ENCODE results near the gene LENG1. TPM values are rescaled to one million over a fixed set of nuclear protein-coding genes. Genes with fewer than 3 reads are reported as not detected.

Gene LENG1
- total and polyA plus RNA-seq, 9 of the 15 experiments (the other 6 are each of a cell fraction or from before 2014, with no cell fraction given), result 0.30 to 10.5 (median 4.7) TPM

GRCh38 chr19:54129617-54129996 is 29.9 kb downstream of the LENG1 start:
- H3K79me2 ChIP-seq (ENCODE audit: control insufficient read depth, insufficient read depth, low read length), result no peaks in the 10 kb centered on the region
- H3K4me3 ChIP-seq, result no peak overlapping the region
- no peak for ATAC-seq
- no peak for FAIRE-seq
- no peaks in the 10 kb centered on the region for H4K20me1 ChIP-seq (replicated peaks; ENCODE audit: control insufficient read depth, insufficient read depth, low read length)
- no peak for DNase-seq (ENCODE audit: extremely low read depth in 1 of 4, low spot score in 3 of 4)
- no peaks in the 10 kb centered on the region; a peak in 2 of 5 replicates for H3K4me1 ChIP-seq (replicated peaks in 1 of 2; ENCODE audit: control insufficient read depth in 2 of 2, insufficient read depth in 2 of 2, low read length in 2 of 2)
- WGBS (ENCODE audit: insufficient coverage, low coverage, missing lambda C conversion rate), result 97% methylated on average over 13 of the region's 20 CpGs
- in situ Hi-C loops (cut with MboI) (no loop called here), intact Hi-C loops (cut with micrococcal nuclease) (no loop called here)
- H3K27ac ChIP-seq (ENCODE audit: extremely low read depth, low read depth, low read length), result no peak overlapping the region
- H3K4me2 ChIP-seq (ENCODE audit: insufficient read depth, low read length), result no peak overlapping the region
- CTCF ChIA-PET (ENCODE audit: low intra/inter-chr PET ratio), result no interaction called here
- no peaks in the 10 kb centered on the region for H3K9me3 ChIP-seq (replicated peaks; ENCODE audit: control insufficient read depth, insufficient read depth, low read depth, low read length)
- POLR2A ChIA-PET, result interaction anchor here (0.5 to 1.0 kb wide), 2 partner anchors 14 to 26 kb away, joined by 3 read pairs; partner anchors contain the start of genes PRPF31 and TFPT
- no peak overlapping the region for H2AFZ ChIP-seq (ENCODE audit: low read depth, low read length)
- BruUV-seq (replicated peaks), result no TSS peak
- no peaks in the 10 kb centered on the region for H3K9me1 ChIP-seq (ENCODE audit: control insufficient read depth, insufficient read depth, low read length)
- H3K36me3 ChIP-seq (ENCODE audit: control insufficient read depth, insufficient read depth, low read length), result peaks cover 60% of the 10 kb centered on the region; the same call in 2 of the 3 replicates
- H3K27me3 ChIP-seq (ENCODE audit: control insufficient read depth in 2 of 2, insufficient read depth in 2 of 2, low read length in 2 of 2), result no peaks in the 10 kb centered on the region
- no peak overlapping the region; a peak in 1 of 4 replicates for H3K9ac ChIP-seq (ENCODE audit: insufficient read depth in 1 of 2, low read depth in 2 of 2, low read length in 2 of 2)
- TF ChIP-seq CXXC5 (CRISPR knock-in tag; IDR thresholded peaks at IDR 0.05) (no peak), ZNF507 (tag; conservative IDR thresholded peaks at IDR 0.05) (no peak), PURB (CRISPR knock-in tag; IDR thresholded peaks at IDR 0.05; ENCODE audit: low read depth) (no peak), ZNF280B (CRISPR knock-in tag; IDR thresholded peaks at IDR 0.05) (no peak), GTF2B (IDR thresholded peaks at IDR 0.05; ENCODE audit: extremely low read depth, insufficient read length) (no peak), BRF2 (IDR thresholded peaks at IDR 0.05; ENCODE audit: borderline replicate concordance, insufficient read depth, insufficient read length) (no peak), RCOR1 (IDR thresholded peaks at IDR 0.05; ENCODE audit: borderline replicate concordance in 1 of 2, low read depth in 2 of 2, low read length in 2 of 2) (no peak), ATF3 (IDR thresholded peaks at IDR 0.05) (no peak), ATF3 (CRISPR knock-in tag; conservative IDR thresholded peaks at IDR 0.05) (no peak), HIVEP1 (CRISPR knock-in tag; IDR thresholded peaks at IDR 0.05) (no peak), TOE1 (IDR thresholded peaks at IDR 0.05; ENCODE audit: borderline replicate concordance) (no peak), TOE1 (CRISPR knock-in tag; IDR thresholded peaks at IDR 0.05; ENCODE audit: borderline replicate concordance, low read depth) (no peak), ZKSCAN3 (CRISPR knock-in tag; IDR thresholded peaks at IDR 0.05) (no peak), CEBPZ (IDR thresholded peaks at IDR 0.05; ENCODE audit: borderline replicate concordance, low read depth, low read length) (no peak)

Data from K562 (cell line).